Parathyroid adenoma (tissue), 2 donors: ENCODE data around the gene SH3D19.

Experiments used
- H2AFZ ChIP-seq: fragments of 300-600 bp; sonication (generic); one replicate; pipeline ENCODE4 v1.7.0; 2017; ENCODE audit warnings: antibody characterized with exemption, mild to moderate bottlenecking
- H3K27ac ChIP-seq: fragments of 300-600 bp; sonication (generic); one replicate; pipeline ENCODE4 v1.7.0; 2017
- H3K27me3 ChIP-seq: fragments of 300-600 bp; sonication (generic); one replicate; pipeline ENCODE4 v1.7.0; 2017; ENCODE audit warnings: low read length; ENCODE audit not compliant: control insufficient read depth, insufficient read depth
- H3K36me3 ChIP-seq: fragments of 300-600 bp; sonication (generic); one replicate; pipeline ENCODE4 v1.7.0; 2017; ENCODE audit warnings: low read length; ENCODE audit not compliant: control insufficient read depth, insufficient read depth
- H3K4me1 ChIP-seq: fragments of 300-600 bp; sonication (generic); one replicate; pipeline ENCODE4 v1.7.0; 2017; ENCODE audit warnings: control low read depth
- H3K4me2 ChIP-seq: fragments of 300-600 bp; sonication (generic); one replicate; pipeline ENCODE4 v1.7.0; 2017; ENCODE audit warnings: low read length
- H3K4me3 ChIP-seq: fragments of 300-600 bp; sonication (generic); one replicate; pipeline ENCODE4 v1.7.0; 2017; ENCODE audit warnings: low read depth, low read length
- H3K79me2 ChIP-seq: fragments of 300-600 bp; sonication (generic); one replicate; pipeline ENCODE4 v1.7.0; 2017; ENCODE audit warnings: control low read depth
- H3K9ac ChIP-seq: fragments of 300-600 bp; sonication (generic); one replicate; pipeline ENCODE4 v1.7.0; 2017; ENCODE audit warnings: mild to moderate bottlenecking
- H3K9me3 ChIP-seq: fragments of 300-600 bp; sonication (generic); one replicate; pipeline ENCODE4 v1.7.0; 2017; ENCODE audit warnings: low read length; ENCODE audit not compliant: control insufficient read depth
- TF ChIP-seq, protein P1 (sequence below): fragments of 300-600 bp; sonication (generic); IDR thresholded peaks from one replicate; pipeline ENCODE4 v1.7.0; 2017; ENCODE audit warnings: antibody characterized with exemption, mild to moderate bottlenecking
- donor health status: primary hyperparathyroidism.

The SH3D19 gene

DNA sequence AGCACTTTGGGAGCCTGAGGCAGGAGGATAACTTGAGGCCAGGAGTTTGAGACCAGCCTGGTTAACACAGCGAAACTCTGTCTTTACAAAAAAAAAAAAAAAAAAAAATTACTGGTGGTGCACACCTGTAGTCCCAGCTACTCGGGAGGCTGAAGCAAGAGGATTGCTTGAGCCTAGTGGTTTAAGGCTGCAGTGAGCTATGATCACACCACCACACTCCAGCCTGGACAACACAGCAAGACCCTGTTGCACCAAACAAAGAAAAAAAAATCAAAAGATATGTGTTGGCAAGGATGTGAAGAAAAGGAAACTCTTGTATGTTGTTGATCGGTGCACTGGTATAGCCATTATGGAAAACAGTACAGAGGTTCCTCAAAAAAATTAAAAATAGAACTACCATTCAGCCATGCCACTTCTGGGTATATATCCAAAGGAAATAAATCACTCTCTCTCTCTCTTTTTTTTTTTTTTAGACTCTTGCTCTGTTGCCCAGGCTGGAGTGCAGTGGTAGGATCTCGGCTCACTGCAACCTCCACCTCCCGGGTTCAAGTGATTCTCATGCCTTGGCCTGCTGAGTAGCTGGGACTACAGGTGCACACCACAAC is 15.2 kb downstream of the SH3D19 start:
- TF ChIP-seq, protein P1, sequence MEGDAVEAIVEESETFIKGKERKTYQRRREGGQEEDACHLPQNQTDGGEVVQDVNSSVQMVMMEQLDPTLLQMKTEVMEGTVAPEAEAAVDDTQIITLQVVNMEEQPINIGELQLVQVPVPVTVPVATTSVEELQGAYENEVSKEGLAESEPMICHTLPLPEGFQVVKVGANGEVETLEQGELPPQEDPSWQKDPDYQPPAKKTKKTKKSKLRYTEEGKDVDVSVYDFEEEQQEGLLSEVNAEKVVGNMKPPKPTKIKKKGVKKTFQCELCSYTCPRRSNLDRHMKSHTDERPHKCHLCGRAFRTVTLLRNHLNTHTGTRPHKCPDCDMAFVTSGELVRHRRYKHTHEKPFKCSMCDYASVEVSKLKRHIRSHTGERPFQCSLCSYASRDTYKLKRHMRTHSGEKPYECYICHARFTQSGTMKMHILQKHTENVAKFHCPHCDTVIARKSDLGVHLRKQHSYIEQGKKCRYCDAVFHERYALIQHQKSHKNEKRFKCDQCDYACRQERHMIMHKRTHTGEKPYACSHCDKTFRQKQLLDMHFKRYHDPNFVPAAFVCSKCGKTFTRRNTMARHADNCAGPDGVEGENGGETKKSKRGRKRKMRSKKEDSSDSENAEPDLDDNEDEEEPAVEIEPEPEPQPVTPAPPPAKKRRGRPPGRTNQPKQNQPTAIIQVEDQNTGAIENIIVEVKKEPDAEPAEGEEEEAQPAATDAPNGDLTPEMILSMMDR = no peak
- no peaks in the 10 kb centered on the region for H3K4me1 ChIP-seq
- H3K79me2 ChIP-seq = peaks cover 16% of the 10 kb centered on the region
- H2AFZ ChIP-seq = no peak overlapping the region
- no peaks in the 10 kb centered on the region for H3K27me3 ChIP-seq
- no peak overlapping the region for H3K9ac ChIP-seq
- H3K4me3 ChIP-seq = no peak overlapping the region
- H3K27ac ChIP-seq = no peak overlapping the region
- H3K36me3 ChIP-seq = no peaks in the 10 kb centered on the region
- H3K4me2 ChIP-seq = no peak overlapping the region
- H3K9me3 ChIP-seq = no peaks in the 10 kb centered on the region

DNA sequence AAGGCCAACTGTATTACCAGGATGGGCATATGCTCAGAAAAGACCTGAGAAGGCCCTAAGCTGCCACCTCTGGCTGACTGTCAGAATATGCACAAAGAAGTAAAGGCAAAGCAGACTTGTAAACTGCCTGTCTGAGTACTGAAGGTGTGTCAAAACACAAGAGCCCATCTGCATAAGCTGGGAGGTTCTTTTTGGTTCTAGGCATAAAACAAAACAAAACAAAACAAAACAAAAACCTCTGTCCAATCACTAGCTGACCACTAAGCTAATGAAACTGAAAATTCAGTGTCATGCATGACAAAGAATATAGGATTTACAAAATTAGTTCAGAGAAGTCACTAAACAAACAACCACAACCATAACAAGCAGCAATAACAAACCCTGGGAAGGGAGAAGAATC is 20.6 kb downstream of the SH3D19 start:
- no peak overlapping the region for H3K4me2 ChIP-seq
- TF ChIP-seq, protein P1 = no peak
- no peak overlapping the region for H3K4me3 ChIP-seq
- H3K4me1 ChIP-seq = no peaks in the 10 kb centered on the region
- H3K27me3 ChIP-seq = no peaks in the 10 kb centered on the region
- no peak overlapping the region for H3K9ac ChIP-seq
- H3K9me3 ChIP-seq = no peaks in the 10 kb centered on the region
- no peaks in the 10 kb centered on the region for H3K36me3 ChIP-seq
- H2AFZ ChIP-seq = no peak overlapping the region
- H3K79me2 ChIP-seq = peaks cover 21% of the 10 kb centered on the region
- no peak overlapping the region for H3K27ac ChIP-seq

GRCh38 chr4:151304226-151304625 is 21.2 kb downstream of the SH3D19 start:
- Histone ChIP-seq H3K27ac (no peak overlapping the region), H3K36me3 (no peaks in the 10 kb centered on the region), H3K9ac (no peak overlapping the region), H3K4me2 (no peak overlapping the region), H2AFZ (no peak overlapping the region), H3K9me3 (no peaks in the 10 kb centered on the region), H3K4me3 (no peak overlapping the region), H3K79me2 (peaks cover 17% of the 10 kb centered on the region), H3K4me1 (no peaks in the 10 kb centered on the region), H3K27me3 (no peaks in the 10 kb centered on the region)
- TF ChIP-seq, protein P1 = no peak

DNA sequence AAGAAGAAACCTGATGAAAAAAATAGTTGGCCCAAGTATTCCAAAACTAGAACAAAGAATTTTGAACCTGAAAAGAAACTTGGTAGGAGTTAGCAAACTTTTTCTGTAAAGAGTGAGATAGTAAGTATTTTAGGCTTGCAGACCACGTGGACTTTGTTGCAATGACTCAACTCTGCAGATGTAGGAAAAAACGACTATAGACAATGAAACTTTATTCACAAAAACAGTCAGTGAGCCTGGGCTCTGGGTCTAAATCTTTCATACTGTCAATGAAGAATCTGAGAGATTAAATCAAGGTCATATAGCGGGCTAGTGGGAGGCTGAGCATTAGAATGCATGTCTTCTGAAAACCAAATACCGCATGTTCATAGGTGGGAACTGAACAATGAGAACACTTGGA is 23.0 kb downstream of the SH3D19 start:
- Histone ChIP-seq H3K27me3 (no peaks in the 10 kb centered on the region), H3K9ac (no peak overlapping the region), H3K36me3 (no peaks in the 10 kb centered on the region), H3K4me1 (no peaks in the 10 kb centered on the region), H2AFZ (no peak overlapping the region), H3K4me2 (no peak overlapping the region), H3K9me3 (no peaks in the 10 kb centered on the region), H3K4me3 (no peak overlapping the region), H3K27ac (no peak overlapping the region), H3K79me2 (peaks cover 13% of the 10 kb centered on the region)
- TF ChIP-seq, protein P1 = no peak

GRCh38 chr4:151297170-151297569 is 28.2 kb downstream of the SH3D19 start:
- H3K4me1 ChIP-seq = no peaks in the 10 kb centered on the region
- no peak overlapping the region for H3K27ac ChIP-seq
- no peak overlapping the region for H3K9ac ChIP-seq
- peaks cover 5% of the 10 kb centered on the region for H3K79me2 ChIP-seq
- no peak overlapping the region for H3K4me2 ChIP-seq
- no peak overlapping the region for H2AFZ ChIP-seq
- H3K9me3 ChIP-seq = no peaks in the 10 kb centered on the region
- TF ChIP-seq, protein P1 = no peak
- H3K27me3 ChIP-seq = no peaks in the 10 kb centered on the region
- no peak overlapping the region for H3K4me3 ChIP-seq
- no peaks in the 10 kb centered on the region for H3K36me3 ChIP-seq
